ENCODE measurements around the gene MIDN. TPM values are rescaled to one million over a fixed set of nuclear protein-coding genes. Genes with fewer than 3 reads are reported as not detected.

Gene MIDN
- total RNA-seq, 1 experiment from 2014 or later: 125 TPM

- Histone ChIP-seq H3K36me3 (ENCODE audit: control insufficient read depth, insufficient read depth, low read length) (no peaks in the 10 kb centered on the region; the same call in 1 of the 2 replicates), H3K4me1 (no peaks in the 10 kb centered on the region), H3K9me3 (no peaks in the 10 kb centered on the region), H3K27me3 (replicated peaks; ENCODE audit: control insufficient read depth, insufficient read depth, low read length) (no peaks in the 10 kb centered on the region), H3K4me3 (ENCODE audit: low read depth, low read length) (no peak overlapping the region)
- CTCF ChIA-PET: interaction anchor here (0.6 kb wide), 1 partner anchor 49 kb away, joined by 3 read pairs; no protein-coding TSS in a partner anchor
- no TSS peak for BruUV-seq (replicated peaks)
- TF ChIP-seq CTCF (IDR thresholded peaks at IDR 0.05; ENCODE audit: insufficient read depth in 1 of 2, low read depth in 1 of 2, low read length in 1 of 2, severe bottlenecking in 1 of 2, unreplicated experiment in 1 of 2): no peak
- Mint-ChIP-seq H3K4me3 (ENCODE audit: unreplicated experiment) (no peak overlapping the region), H3K4me1 (ENCODE audit: low read depth, unreplicated experiment) (no peaks in the 10 kb centered on the region), H3K36me3 (ENCODE audit: insufficient read depth, unreplicated experiment) (peaks cover 28% of the 10 kb centered on the region), H3K27me3 (ENCODE audit: insufficient read depth, unreplicated experiment) (no peaks in the 10 kb centered on the region), H3K27ac (ENCODE audit: unreplicated experiment) (no peak overlapping the region), H3K9me3 (ENCODE audit: unreplicated experiment) (no peaks in the 10 kb centered on the region)
- intact Hi-C loops (cut with micrococcal nuclease; ENCODE audit: unreplicated experiment): no loop called here
- POLR2A ChIA-PET: no interaction called here
- DNase-seq: no peak
Observed at GRCh38 chr19:1217366-1217765, 31.0 kb upstream of the MIDN start.

GRCh38 chr19:1218751-1219567 lies 29.4 kb upstream of the MIDN start:
- peaks cover 18% of the 10 kb centered on the region for H3K36me3 Mint-ChIP-seq (ENCODE audit: insufficient read depth, unreplicated experiment)
- intact Hi-C loops (cut with micrococcal nuclease; ENCODE audit: unreplicated experiment): no loop called here
- no peak for DNase-seq
- Histone ChIP-seq H3K27me3 (replicated peaks; ENCODE audit: control insufficient read depth, insufficient read depth, low read length) (no peaks in the 10 kb centered on the region), H3K4me1 (no peaks in the 10 kb centered on the region), H3K36me3 (ENCODE audit: control insufficient read depth, insufficient read depth, low read length) (peaks cover 2% of the 10 kb centered on the region), H3K4me3 (ENCODE audit: low read depth, low read length) (no peak overlapping the region), H3K9me3 (no peaks in the 10 kb centered on the region)
- POLR2A ChIA-PET: no interaction called here
- no peaks in the 10 kb centered on the region for H3K4me1 Mint-ChIP-seq (ENCODE audit: low read depth, unreplicated experiment)
- no peak overlapping the region for H3K27ac Mint-ChIP-seq (ENCODE audit: unreplicated experiment)
- no peaks in the 10 kb centered on the region for H3K9me3 Mint-ChIP-seq (ENCODE audit: unreplicated experiment)
- CTCF ChIA-PET: no interaction called here
- no peak overlapping the region for H3K4me3 Mint-ChIP-seq (ENCODE audit: unreplicated experiment)
- BruUV-seq (replicated peaks): no TSS peak
- no peak for TF ChIP-seq CTCF (IDR thresholded peaks at IDR 0.05; ENCODE audit: insufficient read depth in 1 of 2, low read depth in 1 of 2, low read length in 1 of 2, severe bottlenecking in 1 of 2, unreplicated experiment in 1 of 2)
- H3K27me3 Mint-ChIP-seq (ENCODE audit: insufficient read depth, unreplicated experiment): no peaks in the 10 kb centered on the region

GRCh38 chr19:1219786-1220476 lies 28.5 kb upstream of the MIDN start:
- no peaks in the 10 kb centered on the region for H3K9me3 Mint-ChIP-seq (ENCODE audit: unreplicated experiment)
- Histone ChIP-seq H3K9me3 (no peaks in the 10 kb centered on the region), H3K4me3 (ENCODE audit: low read depth, low read length) (no peak overlapping the region), H3K36me3 (ENCODE audit: control insufficient read depth, insufficient read depth, low read length) (peaks cover 2% of the 10 kb centered on the region), H3K27me3 (replicated peaks; ENCODE audit: control insufficient read depth, insufficient read depth, low read length) (no peaks in the 10 kb centered on the region), H3K4me1 (no peaks in the 10 kb centered on the region)
- ChIA-PET POLR2A (no interaction called here), CTCF (no interaction called here)
- no peak overlapping the region for H3K4me3 Mint-ChIP-seq (ENCODE audit: unreplicated experiment)
- H3K27me3 Mint-ChIP-seq (ENCODE audit: insufficient read depth, unreplicated experiment): no peaks in the 10 kb centered on the region
- no peak overlapping the region for H3K27ac Mint-ChIP-seq (ENCODE audit: unreplicated experiment)
- H3K36me3 Mint-ChIP-seq (ENCODE audit: insufficient read depth, unreplicated experiment): peaks cover 17% of the 10 kb centered on the region
- no TSS peak for BruUV-seq (replicated peaks)
- intact Hi-C loops (cut with micrococcal nuclease; ENCODE audit: unreplicated experiment): no loop called here
- H3K4me1 Mint-ChIP-seq (ENCODE audit: low read depth, unreplicated experiment): no peaks in the 10 kb centered on the region
- no peak for DNase-seq
- no peak for TF ChIP-seq CTCF (IDR thresholded peaks at IDR 0.05; ENCODE audit: insufficient read depth in 1 of 2, low read depth in 1 of 2, low read length in 1 of 2, severe bottlenecking in 1 of 2, unreplicated experiment in 1 of 2)

Data from Caco-2 (cell line).